IPS DF 4.7 (cell line): ENCODE results near the gene ADSS2.
"Not testable (repeated sequence)": the region's sequence is repeated elsewhere in the genome, so short reads cannot be mapped to it uniquely, and the experiment has no call there.

Experiments used
- DNase-seq: peaks from one replicate; pipeline ENCODE4 v3.0.0-alpha.2; 2013; ENCODE audit warnings: low spot score; ENCODE audit errors: extremely low read depth

ADSS2 gene

GRCh38 chr1:244397131-244397530 lies 54.6 kb downstream of the ADSS2 start:
- DNase-seq: no peak

- DNase-seq: no peak
Observed at GRCh38 chr1:244395965-244396364, 55.7 kb downstream of the ADSS2 start.

GRCh38 chr1:244394826-244395765 lies 56.6 kb downstream of the ADSS2 start:
- no peak for DNase-seq

- no peak for DNase-seq
Observed at GRCh38 chr1:244394346-244394745, 57.4 kb downstream of the ADSS2 start.

- no peak for DNase-seq
Observed at GRCh38 chr1:244393604-244394176, 58.0 kb downstream of the ADSS2 start.

- no peak for DNase-seq
Observed at GRCh38 chr1:244391761-244392160, 59.9 kb downstream of the ADSS2 start.

GRCh38 chr1:244388961-244389360 lies 62.7 kb downstream of the ADSS2 start:
- no peak for DNase-seq

GRCh38 chr1:244387415-244387814 lies 64.3 kb downstream of the ADSS2 start:
- DNase-seq: no peak

GRCh38 chr1:244386595-244386994 lies 65.1 kb downstream of the ADSS2 start:
- DNase-seq: no peak

GRCh38 chr1:244384066-244384465 lies 67.6 kb downstream of the ADSS2 start:
- no peak for DNase-seq

GRCh38 chr1:244383278-244383884 lies 68.3 kb downstream of the ADSS2 start:
- DNase-seq: no peak

- no peak for DNase-seq
Observed at GRCh38 chr1:244381878-244382565, 69.7 kb downstream of the ADSS2 start.

- no peak for DNase-seq
Observed at GRCh38 chr1:244376126-244376525, 75.6 kb downstream of the ADSS2 start.

GRCh38 chr1:244375051-244375450 lies 76.7 kb downstream of the ADSS2 start:
- DNase-seq: no peak

GRCh38 chr1:244374484-244374883 lies 77.2 kb downstream of the ADSS2 start:
- DNase-seq: not testable (repeated sequence)

GRCh38 chr1:244371242-244372141 lies 80.2 kb downstream of the ADSS2 start:
- DNase-seq: no peak

- no peak for DNase-seq
Observed at GRCh38 chr1:244370060-244370637, 81.6 kb downstream of the ADSS2 start.

- no peak for DNase-seq
Observed at GRCh38 chr1:244369256-244370057, 82.3 kb downstream of the ADSS2 start.

GRCh38 chr1:244368279-244368678 lies 83.4 kb downstream of the ADSS2 start:
- no peak for DNase-seq
